K562 (cell line): ENCODE data around the gene PYCR2. TPM values are rescaled to one million over a fixed set of nuclear protein-coding genes. Genes with fewer than 3 reads are reported as not detected.
A peak's percentile ranks its signal among the peaks of the same experiment; 100 is the strongest.

ENCODE experiments used
- BCOR ChIP-seq: fragments of 450-650 bp; IDR thresholded peaks from 2 replicates; pipeline ENCODE4 v1.6.1; 2016
- CBFA2T2 ChIP-seq: fragments of 450-650 bp; conservative IDR thresholded peaks from 2 replicates; pipeline ENCODE4 v1.6.1; 2017; ENCODE audit warnings: mild to moderate bottlenecking
- CHAMP1 ChIP-seq: fragments of 450-650 bp; IDR thresholded peaks from 2 replicates; pipeline ENCODE4 v1.6.1; 2016; ENCODE audit warnings: mild to moderate bottlenecking
- DMBX1 ChIP-seq: fragments of 250-450 bp; sonication (Bioruptor Pico); IDR thresholded peaks from 2 replicates; pipeline ENCODE4 v1.8.0; 2022; ENCODE audit warnings: inconsistent platforms, mild to moderate bottlenecking, moderate library complexity, borderline replicate concordance
- ETV5 ChIP-seq: sonication (generic); formaldehyde crosslinking; IDR thresholded peaks from 2 replicates; pipeline ENCODE4 v1.4.0; 2020; ENCODE audit warnings: low read depth, mild to moderate bottlenecking, missing genetic modification reagents
- FOXK2 ChIP-seq, 2 experiments: fragments of 450-650 bp; IDR thresholded peaks in 1 of 2; conservative IDR thresholded peaks in 1 of 2; 2 replicates each; pipeline ENCODE4 v1.6.1; 2016; ENCODE audit warnings: low read depth in 2 of 2, mild to moderate bottlenecking in 1 of 2
- HDAC8 ChIP-seq: fragments of 450-650 bp; IDR thresholded peaks from 2 replicates; pipeline ENCODE4 v1.6.1; 2016; ENCODE audit warnings: mild to moderate bottlenecking, missing genetic modification characterization, moderate library complexity, missing compliant biosample characterization
- JUND ChIP-seq, 2 experiments: IDR thresholded peaks; 2 replicates in 1 of 2; 3 replicates in 1 of 2; pipeline ENCODE4 v1.6.1; 2011; ENCODE audit warnings: borderline replicate concordance in 2 of 2, low read depth in 2 of 2, low read length in 2 of 2, improper control_type of control experiment in 1 of 2, missing biosample characterization in 1 of 2, missing genetic modification characterization in 1 of 2, missing genetic modification reagents in 1 of 2
- NFATC3 ChIP-seq: fragments of 450-650 bp; IDR thresholded peaks from 2 replicates; pipeline ENCODE4 v1.6.1; 2017; ENCODE audit warnings: mild to moderate bottlenecking
- NFIX ChIP-seq: fragments of 250-450 bp; sonication (Bioruptor Pico); IDR thresholded peaks from 2 replicates; pipeline ENCODE4 v1.4.0; 2020; ENCODE audit warnings: low read depth, mild to moderate bottlenecking, moderate library complexity
- NFRKB ChIP-seq: fragments of 450-650 bp; IDR thresholded peaks from 2 replicates; pipeline ENCODE4 v1.6.1; 2016; ENCODE audit warnings: low read depth
- PHB2 ChIP-seq: fragments of 450-650 bp; IDR thresholded peaks from 2 replicates; pipeline ENCODE4 v1.6.1; 2017; ENCODE audit warnings: low read depth
- PHF20 ChIP-seq: fragments of 450-650 bp; IDR thresholded peaks from 2 replicates; pipeline ENCODE4 v1.6.1; 2018; ENCODE audit not compliant: partially characterized antibody
- POLR3G ChIP-seq: IDR thresholded peaks from 2 replicates; pipeline ENCODE4 v1.6.1; 2011; ENCODE audit not compliant: insufficient read length, insufficient replicate concordance; ENCODE audit errors: extremely low read depth
- RCOR1 ChIP-seq, 2 experiments: IDR thresholded peaks; 2 replicates each; pipeline ENCODE4 v1.6.1; 2012; ENCODE audit warnings: low read depth in 2 of 2, low read length in 2 of 2, borderline replicate concordance in 1 of 2, improper control_type of control experiment in 1 of 2
- TRIM24 ChIP-seq, 2 experiments: fragments of 450-650 bp; IDR thresholded peaks; 2 replicates each; pipeline ENCODE4 v1.6.1; 2016
- XRCC5 ChIP-seq: fragments of 200-400 bp; formaldehyde crosslinking; IDR thresholded peaks from 2 replicates; pipeline ENCODE4 v1.6.1; 2017; ENCODE audit warnings: low read depth, mild to moderate bottlenecking, low read length
- ZNF175 ChIP-seq: fragments of 200-800 bp; sonication (Bioruptor generic); IDR thresholded peaks from 2 replicates; pipeline ENCODE4 v1.6.1; 2016; ENCODE audit warnings: low read depth, mild to moderate bottlenecking, missing genetic modification characterization, missing compliant biosample characterization
- ZNF197 ChIP-seq: fragments of 200-800 bp; sonication (Bioruptor generic); IDR thresholded peaks from 2 replicates; pipeline ENCODE4 v1.6.1; 2016; ENCODE audit warnings: low read depth, missing genetic modification characterization, missing compliant biosample characterization
- ZNF239 ChIP-seq: fragments of 250-450 bp; sonication (Bioruptor Pico); IDR thresholded peaks from 2 replicates; pipeline ENCODE4 v1.4.0; 2020; ENCODE audit warnings: mild to moderate bottlenecking
- ZNF277 ChIP-seq: fragments of 250-450 bp; sonication (Bioruptor Pico); IDR thresholded peaks from 2 replicates; pipeline ENCODE4 v1.8.0; 2022; ENCODE audit warnings: inconsistent platforms, mild to moderate bottlenecking, moderate library complexity, borderline replicate concordance
- ZNF584 ChIP-seq: fragments of 200-800 bp; sonication (Bioruptor generic); IDR thresholded peaks from 2 replicates; pipeline ENCODE4 v1.6.1; 2016; ENCODE audit warnings: low read depth, mild to moderate bottlenecking, missing genetic modification characterization, missing compliant biosample characterization
- ZNF75A ChIP-seq: fragments of 450-650 bp; formaldehyde crosslinking; IDR thresholded peaks from 2 replicates; pipeline ENCODE4 v1.4.0; 2020; ENCODE audit warnings: mild to moderate bottlenecking
- polyA plus RNA-seq, 8 experiments: library from polyadenylated mRNA; depleted of rRNA in 4 of 8; stranded (reverse) in 5 of 8; unstranded in 3 of 8; fragments of >200 nt; fragmentation: Nextera tagmentation in 2 of 8; fragmentation: Illumina TruSeq in 1 of 8; extraction: Ambion mirVana in 2 of 8; extraction: Trizol in 1 of 8; gene quantifications; 2 replicates each; pipeline versions ENCODE4 v1.2.1 to v1.2.3, GENCODE V29; 2011 to 2014; ENCODE audit warnings: inconsistent platforms in 1 of 8, missing spikeins in 1 of 8
- total RNA-seq, 7 experiments: library from RNA; depleted of rRNA in 6 of 7; stranded (reverse); fragments of >200 nt in 6 of 7; fragmentation: Illumina TruSeq in 2 of 7; extraction: Trizol in 2 of 7; gene quantifications; 2 replicates each; pipeline versions ENCODE4 v1.2.1 to v1.2.3, GENCODE V29; 2011 to 2021; ENCODE audit warnings: low replicate concordance in 1 of 7

PYCR2 gene
- total and polyA plus RNA-seq, 9 of the 15 experiments (the other 6 are each of a cell fraction or from before 2014, with no cell fraction given) = 5.5 to 219 (median 127) TPM

GRCh38 chr1:225931270-225932136, 7.5 kb upstream of the PYCR2 start (continued):
- TF ChIP-seq CHAMP1 (0 out of 2 replicates have a peak, but pooled peaks have one; percentile 16), ZNF75A (CRISPR knock-in tag) (no peak), HDAC8 (tag) (no peak), ZNF277 (CRISPR knock-in tag) (no peak), NFIX (CRISPR knock-in tag) (no peak), ZNF197 (CRISPR knock-in tag) (no peak), POLR3G (no peak), NFRKB (peak; percentile 56; the same call in 1 of the 2 replicates), DMBX1 (0 out of 2 replicates have a peak, but pooled peaks have one; percentile 16), JUND (IDR thresholded peaks at IDR 0.05; ENCODE audit: borderline replicate concordance, low read depth, low read length) (0 out of 2 replicates have a peak, but pooled peaks have one; percentile 31), JUND (tag; IDR thresholded peaks at IDR 0.05; ENCODE audit: borderline replicate concordance, low read depth, low read length) (peak; percentile 16; the same call in 1 of the 3 replicates), RCOR1 (IDR thresholded peaks at IDR 0.05; ENCODE audit: borderline replicate concordance in 1 of 2, low read depth in 2 of 2, low read length in 2 of 2) (peak; percentile 42 to 81; a peak in 2 of 4 replicates), ZNF175 (no peak), ZNF239 (no peak), NFATC3 (no peak), CBFA2T2 (peak; percentile 48), FOXK2 (conservative IDR thresholded peaks at IDR 0.05 in 1 of 2, IDR thresholded peaks at IDR 0.05 in 1 of 2; ENCODE audit: low read depth in 2 of 2) (peak; percentile 31 to 41; a peak in 1 of 4 replicates), PHF20 (no peak), ETV5 (CRISPR knock-in tag) (peak; percentile 53; the same call in 1 of the 2 replicates), PHB2 (no peak), BCOR (no peak; the same call in 1 of the 2 replicates), ZNF584 (CRISPR knock-in tag) (no peak), XRCC5 (no peak), TRIM24 (IDR thresholded peaks at IDR 0.05) (0 out of 4 replicates have a peak, but pooled peaks of 1 of the 2 experiments have one; percentile 38)
